ENCODE measurements around the gene RALA. TPM values are rescaled to one million over a fixed set of nuclear protein-coding genes. Genes with fewer than 3 reads are reported as not detected.

The RALA gene
- total and polyA plus RNA-seq, 10 of the 15 experiments (the other 5 are each of a cell fraction or from before 2014, with no cell fraction given), result 7.5 to 53.3 (median 23.1) TPM

DNA sequence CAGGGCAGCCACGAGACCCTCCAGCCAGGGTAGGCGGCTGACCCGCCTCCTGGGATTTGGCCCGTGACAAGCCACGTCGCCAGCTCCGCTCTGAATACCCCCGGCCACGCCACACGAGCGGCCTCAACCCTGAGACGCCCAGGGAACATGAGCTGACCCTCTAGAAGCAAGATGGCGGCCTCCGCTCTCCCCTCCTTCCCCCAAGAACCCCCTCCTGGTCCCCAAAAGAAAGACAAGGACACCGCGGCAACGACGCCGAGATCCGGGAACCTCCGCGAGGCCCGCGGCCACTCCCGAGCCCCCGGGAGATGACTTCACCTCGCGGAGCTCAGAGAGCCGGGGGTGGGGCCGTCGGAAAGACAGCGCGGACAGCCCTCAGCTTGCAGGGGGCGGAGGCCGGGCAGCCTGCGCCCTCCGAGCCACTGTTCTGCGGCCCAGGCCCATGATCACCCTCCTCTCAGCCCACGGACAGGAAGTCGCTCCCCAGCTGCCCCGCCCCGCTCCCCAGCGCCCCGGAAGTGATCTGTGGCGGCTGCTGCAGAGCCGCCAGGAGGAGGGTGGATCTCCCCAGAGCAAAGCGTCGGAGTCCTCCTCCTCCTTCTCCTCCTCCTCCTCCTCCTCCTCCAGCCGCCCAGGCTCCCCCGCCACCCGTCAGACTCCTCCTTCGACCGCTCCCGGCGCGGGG, at the start of gene RALA (continued):
- TF ChIP-seq RCOR1 (conservative IDR thresholded peaks at IDR 0.05; ENCODE audit: low read depth, low read length) (no peak), ZNF384 (IDR thresholded peaks at IDR 0.05; ENCODE audit: borderline replicate concordance, low read depth, low read length) (no peak), GABPA (IDR thresholded peaks at IDR 0.05; ENCODE audit: low read depth) (peak; percentile 95), MEF2A (IDR thresholded peaks at IDR 0.05; ENCODE audit: insufficient read depth, low read depth, low read length) (0 out of 2 replicates have a peak, but pooled peaks have one; percentile 5), NR2C2 (IDR thresholded peaks at IDR 0.05; ENCODE audit: borderline replicate concordance, control insufficient read depth, insufficient read length, low read depth) (peak; percentile 48), ZZZ3 (IDR thresholded peaks at IDR 0.05; ENCODE audit: control insufficient read depth, insufficient read length, low read depth) (no peak), WRNIP1 (IDR thresholded peaks at IDR 0.05; ENCODE audit: borderline replicate concordance, low read depth, low read length) (no peak), NFYA (IDR thresholded peaks at IDR 0.05; ENCODE audit: borderline replicate concordance, low read depth, low read length) (no peak), TARDBP (IDR thresholded peaks at IDR 0.05; ENCODE audit: borderline replicate concordance) (no peak), SREBF1 (IDR thresholded peaks at IDR 0.05; ENCODE audit: low read length) (peak; percentile 67; the same call in 1 of the 2 replicates), CHD1 (IDR thresholded peaks at IDR 0.05; ENCODE audit: low read depth, low read length) (no peak)

- H3K36me3 ChIP-seq (ENCODE audit: control insufficient read depth in 2 of 2, insufficient read depth in 2 of 2, low read length in 1 of 2), result peaks cover 0 to 9% of the 10 kb centered on the region in 2 experiments; a peak in 2 of 4 replicates
- ChIA-PET SMC1A (ENCODE audit: uncharacterized antibody, unreplicated experiment) (interaction anchor here (0.6 to 9.7 kb wide), 4 partner anchors 9 to 237 kb away, joined by 3 to 366 read pairs (median 3); no protein-coding TSS in a partner anchor), RAD21 (ENCODE audit: unreplicated experiment) (interaction anchor here (0.7 to 0.8 kb wide), 2 partner anchors 164 to 333 kb away, joined by 3 to 4 read pairs; no protein-coding TSS in a partner anchor), POLR2A (interaction anchor here (0.6 kb wide), 1 partner anchor 168 kb away, joined by 3 read pairs; no protein-coding TSS in a partner anchor), CTCF (no interaction called here)
- no peaks in the 10 kb centered on the region for H4K20me1 ChIP-seq (ENCODE audit: control insufficient read depth, insufficient read depth)
- no peak overlapping the region for H2AFZ ChIP-seq (ENCODE audit: control insufficient read depth, low read depth, low read length)
- TF ChIP-seq EGR1 (IDR thresholded peaks at IDR 0.05; ENCODE audit: borderline replicate concordance in 1 of 2, low read depth in 2 of 2, low read length in 2 of 2) (no peak), POU2F2 (IDR thresholded peaks at IDR 0.05; ENCODE audit: borderline replicate concordance, low read depth, low read length) (no peak), RUNX3 (IDR thresholded peaks at IDR 0.05; ENCODE audit: low read length) (no peak), TCF3 (IDR thresholded peaks at IDR 0.05; ENCODE audit: borderline replicate concordance, insufficient read depth, low read depth, low read length) (no peak), SPI1 (IDR thresholded peaks at IDR 0.05; ENCODE audit: borderline replicate concordance, insufficient read depth, low read depth, low read length) (no peak), BMI1 (IDR thresholded peaks at IDR 0.05; ENCODE audit: borderline replicate concordance) (no peak), FOS (IDR thresholded peaks at IDR 0.05; ENCODE audit: borderline replicate concordance, extremely low read depth, insufficient read length) (no peak)
- in situ Hi-C loops (cut with MboI) (no loop called here), intact Hi-C loops (cut with micrococcal nuclease; ENCODE audit: unreplicated experiment) (no loop called here)
- ATAC-seq, result no peak
- no peak overlapping the region for H3K4me3 ChIP-seq
- no peak for DNase-seq (ENCODE audit: low read depth, low spot score)
- H3K9me3 ChIP-seq (replicated peaks; ENCODE audit: control insufficient read depth, insufficient read depth, low read length), result no peaks in the 10 kb centered on the region
- no peak overlapping the region for H3K27ac ChIP-seq (ENCODE audit: control insufficient read depth, insufficient read depth)
- FAIRE-seq, result no peak
- WGBS (ENCODE audit: insufficient coverage, insufficient replicate concordance, low lambda C conversion rate, missing lambda C conversion rate), result 100% methylated on average over 1 of the region's 2 CpGs
- H3K79me2 ChIP-seq (ENCODE audit: control insufficient read depth, insufficient read depth, low read length), result no peaks in the 10 kb centered on the region
- H3K9ac ChIP-seq (ENCODE audit: control insufficient read depth, insufficient read depth, low read length), result no peak overlapping the region
- no peak overlapping the region for H3K4me2 ChIP-seq (ENCODE audit: control insufficient read depth, insufficient read depth)
- H3K27me3 ChIP-seq (replicated peaks in 1 of 2; ENCODE audit: control insufficient read depth in 2 of 2, insufficient read depth in 2 of 2, low read length in 1 of 2), result no peaks in the 10 kb centered on the region
- no peaks in the 10 kb centered on the region for H3K4me1 ChIP-seq (ENCODE audit: control insufficient read depth, insufficient read depth, low read length)
- BruUV-seq (replicated peaks), result no TSS peak
Observed at GRCh38 chr7:39574673-39575349, 48.6 kb upstream of the RALA start.
